Stimulated activated CD8-positive, alpha-beta memory T cell treated with anti-CD3 and anti-CD28 coated beads, Interleukin-15, amount 100 ng/mL, for 4 hours (primary cell): ENCODE measurements around the gene HRNR.

Source experiments
- DNase-seq, 2 donors: peaks; one replicate each; pipeline ENCODE4 v3.0.0-alpha.2; 2020; ENCODE audit warnings: low read depth in 2 of 2

The HRNR gene

GRCh38 chr1:152188673-152189591, 35.1 kb downstream of the HRNR start:
- peak; percentile 55 to 58 for DNase-seq

- no peak for DNase-seq
Measured at GRCh38 chr1:152186556-152187285, 37.3 kb downstream of the HRNR start.

- DNase-seq: no peak
Measured at GRCh38 chr1:152185544-152186391, 38.2 kb downstream of the HRNR start.

GRCh38 chr1:152182944-152183361, 41.0 kb downstream of the HRNR start:
- no peak for DNase-seq

- DNase-seq: no peak
Measured at GRCh38 chr1:152182431-152182830, 41.6 kb downstream of the HRNR start.

GRCh38 chr1:152179566-152179965, 44.4 kb downstream of the HRNR start:
- no peak for DNase-seq

- DNase-seq: no peak
Measured at GRCh38 chr1:152170287-152170905, 53.6 kb downstream of the HRNR start.

GRCh38 chr1:152169366-152170025, 54.5 kb downstream of the HRNR start:
- no peak for DNase-seq

GRCh38 chr1:152168535-152168868, 55.5 kb downstream of the HRNR start:
- DNase-seq: no peak

GRCh38 chr1:152167835-152168534, 56.0 kb downstream of the HRNR start:
- DNase-seq: no peak

- no peak for DNase-seq
Measured at GRCh38 chr1:152166966-152167365, 57.0 kb downstream of the HRNR start.

- DNase-seq: no peak
Measured at GRCh38 chr1:152165286-152166077, 58.5 kb downstream of the HRNR start.

GRCh38 chr1:152164517-152165136, 59.4 kb downstream of the HRNR start:
- no peak for DNase-seq

GRCh38 chr1:152162792-152163463, 61.1 kb downstream of the HRNR start:
- DNase-seq: no peak
